Lung (tissue), 12 donors: ENCODE measurements around the gene MAPKBP1. TPM values are rescaled to one million over a fixed set of nuclear protein-coding genes. Genes with fewer than 3 reads are reported as not detected.
A peak's percentile ranks its signal among the peaks of the same experiment; 100 is the strongest.

Experiments
- ATAC-seq: fragments of 200-7000 bp; cut with Tn5 transposase; one replicate; pipeline ENCODE4 v1.9.1; 2020; ENCODE audit warnings: moderate number of reproducible peaks; ENCODE audit not compliant: insufficient read depth, low FRiP score
- DNase-seq, 3 donors: peaks; one replicate each; pipeline ENCODE4 v3.0.0-alpha.2; 2013 to 2017
- H3K27ac ChIP-seq, 2 donors: one replicate each; pipeline ENCODE4 v1.5.1; 2013; ENCODE audit warnings: mild to moderate bottlenecking in 2 of 2, moderate library complexity in 2 of 2, control low read depth in 1 of 2, inconsistent platforms in 1 of 2, low read depth in 1 of 2, low read length in 1 of 2
- H3K27me3 ChIP-seq, 3 donors: one replicate each; pipeline ENCODE4 v1.5.1; 2013; ENCODE audit warnings: low read length in 2 of 3; ENCODE audit not compliant: control insufficient read depth in 3 of 3, insufficient read depth in 3 of 3
- H3K36me3 ChIP-seq, 4 donors: one replicate each; pipeline ENCODE4 v1.5.1; 2013; ENCODE audit warnings: low read length in 4 of 4, mild to moderate bottlenecking in 1 of 4, moderate library complexity in 1 of 4; ENCODE audit not compliant: control insufficient read depth in 4 of 4, insufficient read depth in 4 of 4
- H3K4me1 ChIP-seq, 5 donors: one replicate each; pipeline ENCODE4 v1.5.1; 2013; ENCODE audit warnings: low read length in 5 of 5, mild to moderate bottlenecking in 2 of 5, moderate library complexity in 1 of 5; ENCODE audit not compliant: control insufficient read depth in 5 of 5, insufficient read depth in 5 of 5
- H3K4me3 ChIP-seq: one replicate; pipeline ENCODE4 v1.5.1; 2013; ENCODE audit warnings: mild to moderate bottlenecking, control low read depth, moderate library complexity
- H3K9ac ChIP-seq, 2 donors: one replicate each; pipeline ENCODE4 v1.5.1; 2013; ENCODE audit warnings: low read length in 2 of 2, control low read depth in 1 of 2; ENCODE audit not compliant: insufficient read depth in 1 of 2
- H3K9me3 ChIP-seq, 4 donors: one replicate each; pipeline ENCODE4 v1.5.1; 2013; ENCODE audit warnings: low read length in 3 of 4, mild to moderate bottlenecking in 1 of 4, moderate library complexity in 1 of 4; ENCODE audit not compliant: control insufficient read depth in 4 of 4, insufficient read depth in 3 of 4
- WGBS, 2 donors: extraction: QIAGEN DNeasy Blood & Tissue Kit; methylation state at CpG; one replicate each; pipeline ENCODE4 v1.1.7; 2013; 5-methylcytosine and 5-hydroxymethylcytosine counted together
- polyA plus RNA-seq, 2 donors: library from polyadenylated mRNA; stranded (reverse); fragments of 200-250 nt; gene quantifications; one replicate each; pipeline ENCODE4 v1.2.1, GENCODE V29; 2013
- total RNA-seq, 2 donors: library from RNA; depleted of rRNA in 1 of 2; stranded (reverse); fragments of >200 nt in 1 of 2; gene quantifications; one replicate each; pipeline ENCODE4 v1.2.1, GENCODE V29; 2014 to 2021
- TF ChIP-seq, protein P1 (sequence below): IDR thresholded peaks from 2 replicates; pipeline ENCODE4 v1.5.1; 2012; ENCODE audit warnings: mild to moderate bottlenecking; ENCODE audit errors: control extremely low read depth, extremely low read depth
- donor health status: control.
- donor health status: control.
- donor health status: Bipolar disorder and iron deficiency.
- donor health status: healthy.
- donor health status: DM: yes; HTN: yes; CAD: no.

Gene MAPKBP1
- total and polyA plus RNA-seq, 4 donors: 7.2 to 25.7 (median 16.4) TPM

DNA sequence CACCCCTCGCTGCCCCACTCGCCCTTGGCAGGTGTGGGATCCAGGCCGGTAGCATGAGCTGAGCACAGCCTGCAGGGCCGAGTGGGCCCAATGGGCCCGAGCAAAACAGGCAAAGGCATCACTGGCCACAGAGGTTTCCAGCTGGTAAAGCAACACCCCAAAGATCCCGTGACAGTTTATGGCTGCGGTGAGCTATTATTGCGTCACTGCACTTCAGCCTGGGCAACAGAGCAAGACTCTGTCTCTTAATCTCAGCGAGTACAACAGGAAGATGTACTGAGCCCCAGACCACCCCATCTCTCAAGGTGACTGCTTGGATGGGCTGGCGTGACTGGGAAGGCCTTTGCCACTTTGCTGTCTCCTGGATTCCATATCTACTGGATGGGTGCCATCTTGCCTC, 57.9 kb downstream of the MAPKBP1 start:
- Histone ChIP-seq H3K4me3 (no peak overlapping the region), H3K27ac (peak overlapping the region in 1 of 2 donors; percentile 49), H3K4me1 (peaks cover 0 to 20% (median 0%) of the 10 kb centered on the region in 5 donors), H3K36me3 (peaks cover 0 to 15% (median 5%) of the 10 kb centered on the region in 4 donors), H3K9me3 (no peaks in the 10 kb centered on the region), H3K9ac (no peak overlapping the region), H3K27me3 (no peaks in the 10 kb centered on the region)
- TF ChIP-seq, protein P1, sequence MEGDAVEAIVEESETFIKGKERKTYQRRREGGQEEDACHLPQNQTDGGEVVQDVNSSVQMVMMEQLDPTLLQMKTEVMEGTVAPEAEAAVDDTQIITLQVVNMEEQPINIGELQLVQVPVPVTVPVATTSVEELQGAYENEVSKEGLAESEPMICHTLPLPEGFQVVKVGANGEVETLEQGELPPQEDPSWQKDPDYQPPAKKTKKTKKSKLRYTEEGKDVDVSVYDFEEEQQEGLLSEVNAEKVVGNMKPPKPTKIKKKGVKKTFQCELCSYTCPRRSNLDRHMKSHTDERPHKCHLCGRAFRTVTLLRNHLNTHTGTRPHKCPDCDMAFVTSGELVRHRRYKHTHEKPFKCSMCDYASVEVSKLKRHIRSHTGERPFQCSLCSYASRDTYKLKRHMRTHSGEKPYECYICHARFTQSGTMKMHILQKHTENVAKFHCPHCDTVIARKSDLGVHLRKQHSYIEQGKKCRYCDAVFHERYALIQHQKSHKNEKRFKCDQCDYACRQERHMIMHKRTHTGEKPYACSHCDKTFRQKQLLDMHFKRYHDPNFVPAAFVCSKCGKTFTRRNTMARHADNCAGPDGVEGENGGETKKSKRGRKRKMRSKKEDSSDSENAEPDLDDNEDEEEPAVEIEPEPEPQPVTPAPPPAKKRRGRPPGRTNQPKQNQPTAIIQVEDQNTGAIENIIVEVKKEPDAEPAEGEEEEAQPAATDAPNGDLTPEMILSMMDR: no peak
- WGBS, 2 donors: 90 to 93% methylated on average over 10 of the region's 10 CpGs
- ATAC-seq (no peak), DNase-seq (no peak)

DNA sequence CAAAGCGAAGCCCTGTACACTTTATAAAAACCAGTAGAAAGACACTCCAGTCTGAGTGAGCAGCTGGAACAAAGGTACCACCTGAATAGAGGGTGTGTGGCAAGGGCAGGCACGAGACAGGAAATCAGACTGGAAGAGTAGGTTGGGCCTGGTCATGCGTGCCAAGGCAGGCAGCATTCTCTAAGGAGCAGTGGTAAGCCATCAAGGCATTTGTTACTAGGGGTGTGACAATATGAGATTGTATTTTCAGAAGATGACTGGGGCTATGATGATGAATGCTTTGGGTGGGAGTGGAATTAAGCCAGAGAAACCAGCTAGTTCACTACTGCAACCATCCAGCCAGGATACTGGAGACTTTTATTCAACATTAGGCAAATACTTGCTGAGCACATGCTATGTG, 58.6 kb downstream of the MAPKBP1 start:
- DNase-seq: no peak
- H3K9ac ChIP-seq: no peak overlapping the region
- 54 to 77% methylated on average over 3 of the region's 3 CpGs for WGBS, 2 donors

DNA sequence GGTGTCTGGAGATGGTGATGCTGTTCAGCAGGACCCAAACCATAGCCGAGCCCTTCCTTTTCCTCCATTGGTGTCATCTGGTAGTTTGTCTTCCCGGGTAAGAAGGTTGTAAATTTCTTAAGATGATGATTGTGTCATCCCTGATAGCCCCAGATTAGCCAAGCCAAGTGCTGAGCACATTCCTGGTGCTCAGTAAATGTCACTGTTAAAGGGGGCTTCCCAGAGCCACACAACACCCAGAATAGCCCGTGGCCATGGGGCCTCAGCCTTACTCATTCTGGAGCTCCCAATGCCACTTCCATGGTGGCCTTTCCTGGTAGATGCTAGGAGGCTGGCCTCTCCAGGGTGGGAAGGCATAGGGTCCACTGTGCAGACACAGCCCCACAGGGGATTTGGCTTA, 59.8 kb downstream of the MAPKBP1 start:
- WGBS, 2 donors: 70 to 87% methylated on average over 3 of the region's 3 CpGs

More for the DNA sequence above, 58.6 kb downstream of the MAPKBP1 start:
- TF ChIP-seq, protein P1: no peak
- Histone ChIP-seq H3K4me3 (no peak overlapping the region), H3K9me3 (no peaks in the 10 kb centered on the region), H3K36me3 (peaks cover 0 to 16% (median 5%) of the 10 kb centered on the region in 4 donors), H3K4me1 (peaks cover 0 to 18% (median 0%) of the 10 kb centered on the region in 5 donors), H3K27me3 (no peaks in the 10 kb centered on the region), H3K27ac (peak overlapping the region in 1 of 2 donors; percentile 49)
- no peak for ATAC-seq

More for the DNA sequence above, 59.8 kb downstream of the MAPKBP1 start:
- TF ChIP-seq, protein P1: no peak
- Histone ChIP-seq H3K9me3 (no peaks in the 10 kb centered on the region), H3K27ac (no peak overlapping the region), H3K27me3 (no peaks in the 10 kb centered on the region), H3K4me1 (peaks cover 0 to 21% (median 3%) of the 10 kb centered on the region in 5 donors), H3K4me3 (no peak overlapping the region), H3K36me3 (peaks cover 0 to 16% (median 5%) of the 10 kb centered on the region in 4 donors), H3K9ac (no peak overlapping the region)
- DNase-seq (no peak), ATAC-seq (no peak)
